GM18502 (cell line): ENCODE measurements around the gene ITGA2B.
A peak's percentile ranks its signal among the peaks of the same experiment; 100 is the strongest.
"Not testable (repeated sequence)": the region's sequence is repeated elsewhere in the genome, so short reads cannot be mapped to it uniquely, and the experiment has no call there.

Source experiments
- ATAC-seq: cut with Tn5 transposase; IDR thresholded peaks from one replicate; pipeline ENCODE4 v1.9.1; 2021; ENCODE audit warnings: mild to moderate bottlenecking; ENCODE audit not compliant: unreplicated experiment, poor library complexity

Gene ITGA2B

GRCh38 chr17:44334727-44335126, 54.7 kb downstream of the ITGA2B start:
- no peak for ATAC-seq

DNA sequence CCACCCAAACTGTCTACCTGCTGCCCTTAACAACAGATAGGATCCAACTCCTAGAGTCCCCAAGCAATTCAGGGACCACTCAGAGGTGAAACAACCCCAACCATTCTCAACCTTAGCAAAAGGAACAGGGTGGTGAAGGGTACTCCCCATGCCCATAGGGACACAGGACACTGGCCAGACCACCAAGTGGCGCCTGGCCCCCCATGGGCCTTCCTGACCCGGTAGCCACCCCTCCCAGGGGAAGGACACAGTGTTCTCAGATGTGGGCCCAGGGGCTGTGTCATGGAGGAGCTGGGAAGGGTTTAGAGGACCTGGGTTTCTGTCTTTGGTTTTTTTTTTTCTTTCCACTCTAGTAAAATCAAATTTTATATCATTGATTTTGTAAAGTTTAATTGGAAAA, 55.1 kb downstream of the ITGA2B start:
- ATAC-seq = no peak

DNA sequence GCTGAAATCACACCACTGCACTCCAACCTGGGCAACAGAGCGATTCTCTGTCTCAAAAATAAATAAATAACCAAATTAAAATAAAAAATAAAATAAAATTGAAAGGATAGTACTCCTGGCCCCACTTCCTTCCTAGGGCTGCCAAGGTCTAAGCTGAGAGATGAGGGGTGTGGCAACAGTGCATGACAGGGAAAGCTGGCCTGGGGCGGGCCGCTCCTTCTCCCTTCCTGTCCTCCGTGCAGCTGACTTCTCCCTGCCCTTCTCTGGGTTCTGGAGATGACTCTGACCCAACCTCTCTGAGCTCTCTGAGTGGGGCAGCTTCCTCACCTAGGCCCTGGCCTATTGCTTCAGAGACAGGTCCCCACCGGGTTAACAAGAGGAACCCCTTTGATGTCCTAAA, 56.1 kb downstream of the ITGA2B start:
- no peak for ATAC-seq

DNA sequence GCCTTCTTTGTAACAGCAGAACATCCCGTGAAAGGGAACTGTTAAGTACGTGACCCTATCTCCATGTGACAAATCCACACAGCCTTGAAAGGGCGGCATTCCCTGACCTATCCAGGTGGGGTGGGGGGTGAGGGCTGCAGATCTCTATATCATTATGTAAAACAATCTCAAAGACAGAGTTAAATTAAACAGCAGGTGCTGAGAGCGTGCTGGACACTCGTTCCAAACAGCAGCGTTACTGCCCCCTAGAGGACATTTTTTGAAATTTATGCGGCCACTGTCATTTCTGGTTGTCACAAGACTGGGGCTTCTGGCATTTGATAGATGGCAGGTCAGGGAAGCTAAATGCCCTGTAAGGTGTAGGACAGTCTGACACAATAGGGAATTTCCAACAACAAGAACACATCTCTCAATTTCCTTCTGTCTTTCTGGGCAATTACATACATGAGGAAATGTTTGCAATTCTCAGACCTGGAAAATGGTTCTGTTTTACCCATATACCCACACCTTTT, 58.1 kb downstream of the ITGA2B start:
- ATAC-seq = no peak

GRCh38 chr17:44330263-44330662, 59.2 kb downstream of the ITGA2B start:
- not testable (repeated sequence) for ATAC-seq

GRCh38 chr17:44329516-44329915, 59.9 kb downstream of the ITGA2B start:
- ATAC-seq = not testable (repeated sequence)

DNA sequence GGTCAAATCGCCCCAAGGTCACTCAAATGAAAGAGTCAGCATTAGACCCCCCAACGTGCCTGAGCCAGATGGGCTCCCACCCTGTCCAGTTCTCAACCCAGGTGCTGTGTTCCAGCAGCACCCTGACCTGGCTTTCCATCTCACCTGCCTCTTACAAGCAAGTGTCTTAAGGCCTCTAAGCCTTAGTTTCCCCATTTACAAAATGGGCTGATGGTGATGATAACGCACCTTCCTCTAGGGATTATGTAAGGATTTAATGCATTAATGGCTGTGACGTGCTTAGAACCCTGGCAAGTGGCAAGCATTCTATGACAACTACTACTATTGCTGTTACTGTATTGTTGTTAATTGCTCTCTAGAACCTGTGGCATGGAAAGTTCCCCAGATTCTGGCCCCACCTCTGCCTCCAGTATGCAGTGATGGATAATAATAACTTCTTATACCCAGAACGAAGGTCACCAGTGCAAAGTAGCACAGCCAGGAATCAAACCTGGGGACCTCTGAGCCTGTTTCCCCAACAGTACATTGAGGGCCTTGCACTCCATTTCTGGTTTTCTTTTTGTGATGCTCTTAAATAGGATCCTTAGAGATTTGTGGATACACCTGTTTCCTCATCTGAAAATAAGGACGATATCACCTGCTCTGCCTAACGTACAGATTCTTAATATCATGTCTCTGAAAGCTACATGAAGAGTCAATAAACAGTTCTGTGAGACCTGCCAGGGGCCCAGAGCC, 61.6 kb downstream of the ITGA2B start:
- no peak for ATAC-seq

GRCh38 chr17:44326861-44327444, 62.5 kb downstream of the ITGA2B start:
- peak; percentile 45 for ATAC-seq

DNA sequence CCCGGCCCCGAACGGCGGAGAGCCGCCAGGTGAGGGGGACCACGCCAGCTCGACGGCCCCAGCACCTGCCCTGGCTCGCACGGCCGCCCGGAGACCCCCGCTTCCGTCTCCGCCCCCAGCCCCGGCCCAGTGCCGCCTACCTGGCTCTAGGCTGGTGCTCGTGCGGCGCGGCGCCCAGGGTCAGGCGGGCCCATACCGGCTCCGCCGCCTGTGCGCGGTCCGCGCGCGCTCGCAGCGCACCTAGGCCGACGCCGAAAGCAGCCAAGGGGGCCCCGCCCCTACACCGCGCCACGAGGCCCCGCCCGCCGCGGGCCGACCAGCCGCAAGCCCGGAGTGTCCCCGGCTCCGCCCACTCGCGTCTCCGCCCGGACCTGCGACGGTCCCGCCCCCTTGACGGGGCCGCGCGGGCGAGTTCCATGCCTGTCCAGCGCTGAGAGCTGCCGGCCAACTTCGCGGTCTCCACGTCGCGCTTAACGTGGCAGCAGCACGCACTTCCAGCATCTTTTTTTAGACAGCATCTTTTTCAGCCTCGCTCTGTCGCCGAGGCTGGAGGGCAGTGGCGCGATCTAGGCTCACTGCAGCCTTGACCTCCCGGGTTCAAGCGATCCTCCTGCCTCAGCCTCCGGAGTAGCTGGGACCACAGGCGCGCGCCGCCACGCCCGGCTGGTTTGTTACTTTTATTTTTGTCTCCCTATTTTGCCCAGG, 64.7 kb downstream of the ITGA2B start, which contains the start of gene SLC25A39:
SLC25A39 (minus strand) TSS at position 253 of the 705 bp plus-strand sequence. CDS start 1,261 bp downstream, outside the sequence.
- peak; percentile 66 for ATAC-seq

DNA sequence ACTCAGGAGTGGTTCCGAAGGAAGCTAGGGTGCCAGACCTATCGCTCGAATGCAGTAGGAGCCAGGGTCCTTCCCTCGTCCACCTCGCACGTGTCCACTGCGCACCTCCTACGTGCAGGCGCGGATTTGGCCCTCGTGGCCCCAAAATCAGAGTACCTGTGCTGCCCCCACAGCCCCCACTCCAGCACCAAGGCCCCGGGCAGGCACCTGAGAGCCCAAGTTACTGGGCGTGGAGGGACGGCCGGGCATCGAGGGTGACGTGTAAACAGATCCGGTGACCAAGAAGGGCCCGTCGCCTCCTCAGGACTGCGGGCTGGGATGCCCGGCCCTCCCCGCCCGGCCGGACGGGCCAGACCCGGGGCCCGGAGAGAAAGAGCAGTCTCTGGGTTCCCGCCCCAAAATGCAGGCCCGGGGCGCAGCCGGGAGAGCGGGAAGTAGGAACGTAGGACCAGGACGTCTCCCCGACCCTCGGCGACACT, 65.3 kb downstream of the ITGA2B start:
- peak; percentile 3 for ATAC-seq

- ATAC-seq = no peak
Measured at GRCh38 chr17:44323359-44324091, 65.9 kb downstream of the ITGA2B start.

- no peak for ATAC-seq
Measured at GRCh38 chr17:44322236-44322895, 67.1 kb downstream of the ITGA2B start.
